ENCODE results near the gene COQ8A. TPM values are rescaled to one million over a fixed set of nuclear protein-coding genes. Genes with fewer than 3 reads are reported as not detected.

Gene COQ8A
- total and polyA plus RNA-seq, 10 of the 15 experiments (the other 5 are each of a cell fraction or from before 2014, with no cell fraction given): 0.72 to 24.8 (median 12.1) TPM

GRCh38 chr1:226891346-226891745 is 48.7 kb upstream of the COQ8A start:
- Histone ChIP-seq H4K20me1 (ENCODE audit: control insufficient read depth, insufficient read depth) (no peaks in the 10 kb centered on the region), H3K79me2 (ENCODE audit: control insufficient read depth, insufficient read depth, low read length) (no peaks in the 10 kb centered on the region), H3K4me2 (ENCODE audit: control insufficient read depth, insufficient read depth) (no peak overlapping the region), H3K27ac (ENCODE audit: control insufficient read depth, insufficient read depth) (no peak overlapping the region), H3K27me3 (replicated peaks in 1 of 2; ENCODE audit: control insufficient read depth in 2 of 2, insufficient read depth in 2 of 2, low read length in 1 of 2) (no peaks in the 10 kb centered on the region), H3K4me3 (no peak overlapping the region), H3K36me3 (ENCODE audit: control insufficient read depth in 2 of 2, insufficient read depth in 2 of 2, low read length in 1 of 2) (peaks cover 0 to 4% of the 10 kb centered on the region in 2 experiments; a peak in 2 of 4 replicates), H3K4me1 (ENCODE audit: control insufficient read depth, insufficient read depth, low read length) (peaks cover 8% of the 10 kb centered on the region), H3K9me3 (replicated peaks; ENCODE audit: control insufficient read depth, insufficient read depth, low read length) (no peaks in the 10 kb centered on the region), H3K9ac (ENCODE audit: control insufficient read depth, insufficient read depth, low read length) (no peak overlapping the region), H2AFZ (ENCODE audit: control insufficient read depth, low read depth, low read length) (no peak overlapping the region)
- SMC1A ChIA-PET (ENCODE audit: uncharacterized antibody, unreplicated experiment): no interaction called here
- CTCF ChIA-PET: no interaction called here
- DNase-seq (ENCODE audit: low read depth, low spot score): no peak
- intact Hi-C loops (cut with micrococcal nuclease; ENCODE audit: unreplicated experiment) (no loop called here), in situ Hi-C loops (cut with MboI) (no loop called here)
- TF ChIP-seq CHD1 (IDR thresholded peaks at IDR 0.05; ENCODE audit: low read depth, low read length): no peak
- no TSS peak for BruUV-seq (replicated peaks)
- no peak for ATAC-seq
- FAIRE-seq: no peak
- WGBS (ENCODE audit: insufficient coverage, insufficient replicate concordance, low lambda C conversion rate, missing lambda C conversion rate): 77% methylated on average over 11 of the region's 11 CpGs
- POLR2A ChIA-PET: no interaction called here
- RAD21 ChIA-PET (ENCODE audit: unreplicated experiment): no interaction called here

GRCh38 chr1:226891846-226892523 is 48.1 kb upstream of the COQ8A start:
- ChIA-PET CTCF (no interaction called here), POLR2A (no interaction called here), SMC1A (ENCODE audit: uncharacterized antibody, unreplicated experiment) (no interaction called here), RAD21 (ENCODE audit: unreplicated experiment) (no interaction called here)
- intact Hi-C loops (cut with micrococcal nuclease; ENCODE audit: unreplicated experiment) (no loop called here), in situ Hi-C loops (cut with MboI) (no loop called here)
- Histone ChIP-seq H3K36me3 (ENCODE audit: control insufficient read depth in 2 of 2, insufficient read depth in 2 of 2, low read length in 1 of 2) (peaks cover 0 to 4% of the 10 kb centered on the region in 2 experiments; a peak in 2 of 4 replicates), H3K27ac (ENCODE audit: control insufficient read depth, insufficient read depth) (no peak overlapping the region), H3K79me2 (ENCODE audit: control insufficient read depth, insufficient read depth, low read length) (no peaks in the 10 kb centered on the region), H3K9ac (ENCODE audit: control insufficient read depth, insufficient read depth, low read length) (no peak overlapping the region), H3K27me3 (replicated peaks in 1 of 2; ENCODE audit: control insufficient read depth in 2 of 2, insufficient read depth in 2 of 2, low read length in 1 of 2) (no peaks in the 10 kb centered on the region), H3K4me1 (ENCODE audit: control insufficient read depth, insufficient read depth, low read length) (peaks cover 3% of the 10 kb centered on the region), H3K4me2 (ENCODE audit: control insufficient read depth, insufficient read depth) (no peak overlapping the region), H2AFZ (ENCODE audit: control insufficient read depth, low read depth, low read length) (no peak overlapping the region), H3K4me3 (no peak overlapping the region), H4K20me1 (ENCODE audit: control insufficient read depth, insufficient read depth) (no peaks in the 10 kb centered on the region), H3K9me3 (replicated peaks; ENCODE audit: control insufficient read depth, insufficient read depth, low read length) (no peaks in the 10 kb centered on the region)
- DNase-seq (ENCODE audit: low read depth, low spot score) (no peak), ATAC-seq (no peak), FAIRE-seq (no peak)
- 83% methylated on average over 17 of the region's 17 CpGs for WGBS (ENCODE audit: insufficient coverage, insufficient replicate concordance, low lambda C conversion rate, missing lambda C conversion rate)
- no TSS peak for BruUV-seq (replicated peaks)
- TF ChIP-seq MEF2A (IDR thresholded peaks at IDR 0.05; ENCODE audit: insufficient read depth, low read depth, low read length) (no peak), PAX5 (IDR thresholded peaks at IDR 0.05; ENCODE audit: borderline replicate concordance, low read depth, low read length) (no peak), CBFB (IDR thresholded peaks at IDR 0.05; ENCODE audit: low read depth) (no peak), NFYA (IDR thresholded peaks at IDR 0.05; ENCODE audit: borderline replicate concordance, low read depth, low read length) (no peak), BCL11A (IDR thresholded peaks at IDR 0.05; ENCODE audit: low read depth, low read length) (no peak), ZNF687 (IDR thresholded peaks at IDR 0.05) (no peak), HDAC2 (IDR thresholded peaks at IDR 0.05) (no peak), BMI1 (IDR thresholded peaks at IDR 0.05; ENCODE audit: borderline replicate concordance) (no peak), PML (IDR thresholded peaks at IDR 0.05; ENCODE audit: low read length) (no peak), EED (IDR thresholded peaks at IDR 0.05; ENCODE audit: low read depth) (no peak), SMARCA5 (IDR thresholded peaks at IDR 0.05) (no peak), ETV6 (conservative IDR thresholded peaks at IDR 0.05 in 1 of 2, IDR thresholded peaks at IDR 0.05 in 1 of 2; ENCODE audit: borderline replicate concordance in 1 of 2, low read depth in 1 of 2) (no peak)

Data from GM12878 (cell line).